HepG2 (cell line): ENCODE data around the gene IFIT1B. TPM values are rescaled to one million over a fixed set of nuclear protein-coding genes. Genes with fewer than 3 reads are reported as not detected.

Experiments used
- HNRNPL ChIP-seq: fragments of 200-400 bp; formaldehyde crosslinking; IDR thresholded peaks from 2 replicates; pipeline ENCODE4 v1.6.1; 2017; ENCODE audit warnings: mild to moderate bottlenecking, low read depth, low read length
- KIAA2018 ChIP-seq: sonication (generic); formaldehyde crosslinking; IDR thresholded peaks from 2 replicates; pipeline ENCODE4 v1.5.0; 2020; ENCODE audit warnings: mild to moderate bottlenecking, missing genetic modification reagents, borderline replicate concordance
- MYC ChIP-seq: sonication (generic); formaldehyde crosslinking; IDR thresholded peaks from 2 replicates; pipeline ENCODE4 v1.9.0; 2021; ENCODE audit warnings: missing genetic modification reagents, borderline replicate concordance
- SMARCC2 ChIP-seq: fragments of 450-650 bp; IDR thresholded peaks from 2 replicates; pipeline ENCODE4 v1.6.1; 2017; ENCODE audit warnings: antibody characterized with exemption, mild to moderate bottlenecking
- SRY ChIP-seq: sonication (generic); formaldehyde crosslinking; IDR thresholded peaks from 2 replicates; pipeline ENCODE4 v1.8.0; 2022; ENCODE audit warnings: mild to moderate bottlenecking, missing genetic modification reagents
- SUZ12 ChIP-seq: fragments of 150-350 bp; IDR thresholded peaks from 2 replicates; pipeline ENCODE4 v1.6.1; 2014; ENCODE audit warnings: low read depth, low read length
- ZKSCAN5 ChIP-seq: sonication (generic); formaldehyde crosslinking; IDR thresholded peaks from 2 replicates; pipeline ENCODE4 v1.5.1; 2020; ENCODE audit warnings: mild to moderate bottlenecking, missing genetic modification reagents
- ZMYM4 ChIP-seq: sonication (generic); formaldehyde crosslinking; IDR thresholded peaks from 2 replicates; pipeline ENCODE4 v1.8.1; 2023; ENCODE audit warnings: mild to moderate bottlenecking, missing genetic modification reagents
- ZNF839 ChIP-seq: sonication (generic); formaldehyde crosslinking; IDR thresholded peaks from 2 replicates; pipeline ENCODE4 v1.4.0; 2020; ENCODE audit warnings: missing genetic modification reagents, mild to moderate bottlenecking, borderline replicate concordance
- ZSCAN12 ChIP-seq: sonication (generic); formaldehyde crosslinking; IDR thresholded peaks from 2 replicates; pipeline ENCODE4 v1.9.0; 2021; ENCODE audit warnings: mild to moderate bottlenecking, missing genetic modification reagents
- ZUFSP ChIP-seq: sonication (generic); formaldehyde crosslinking; IDR thresholded peaks from 2 replicates; pipeline ENCODE4 v1.9.0; 2021; ENCODE audit warnings: missing genetic modification reagents, mild to moderate bottlenecking, borderline replicate concordance
- polyA plus RNA-seq, 8 experiments: library from polyadenylated mRNA; depleted of rRNA in 3 of 8; stranded (reverse) in 7 of 8; unstranded in 1 of 8; fragments of >200 nt; fragmentation: Illumina TruSeq in 4 of 8; extraction: Trizol in 4 of 8; gene quantifications; 2 replicates each; pipeline versions ENCODE4 v1.2.1 to v1.2.3, GENCODE V29; 2011 to 2016; ENCODE audit warnings: low read depth in 4 of 8, missing spikeins in 1 of 8, mixed read lengths in 1 of 8; ENCODE audit not compliant: insufficient read depth in 1 of 8
- total RNA-seq, 5 experiments: library from RNA; depleted of rRNA; stranded (reverse); fragments of >200 nt; fragmentation: Illumina TruSeq; extraction: Trizol; gene quantifications; 2 replicates each; pipeline ENCODE4 v1.2.3, GENCODE V29; 2016; ENCODE audit warnings: low read depth in 1 of 5
- TF ChIP-seq, protein P1 (sequence below): sonication (generic); formaldehyde crosslinking; IDR thresholded peaks from 2 replicates; pipeline ENCODE4 v1.4.0; 2020; ENCODE audit warnings: missing genetic modification reagents, mild to moderate bottlenecking, borderline replicate concordance
- TF ChIP-seq, protein P2 (sequence below): sonication (generic); formaldehyde crosslinking; IDR thresholded peaks from 2 replicates; pipeline ENCODE4 v1.5.1; 2020; ENCODE audit warnings: mild to moderate bottlenecking, moderate library complexity, missing genetic modification reagents

IFIT1B gene
- total and polyA plus RNA-seq, 2 of the 13 experiments (the other 11 are each of a cell fraction or from before 2014, with no cell fraction given), result not detected

GRCh38 chr10:89332123-89332633 lies 45.7 kb upstream of the IFIT1B start (continued):
- TF ChIP-seq SMARCC2 (no peak), HNRNPL (no peak), ZUFSP (no peak), ZSCAN12 (no peak), SRY (CRISPR knock-in tag) (no peak), ZMYM4 (peak; percentile 60), MYC (CRISPR knock-in tag) (no peak), SUZ12 (no peak), KIAA2018 (CRISPR knock-in tag) (no peak), ZNF839 (CRISPR knock-in tag) (no peak), ZKSCAN5 (CRISPR knock-in tag) (no peak)
- TF ChIP-seq, protein P1, sequence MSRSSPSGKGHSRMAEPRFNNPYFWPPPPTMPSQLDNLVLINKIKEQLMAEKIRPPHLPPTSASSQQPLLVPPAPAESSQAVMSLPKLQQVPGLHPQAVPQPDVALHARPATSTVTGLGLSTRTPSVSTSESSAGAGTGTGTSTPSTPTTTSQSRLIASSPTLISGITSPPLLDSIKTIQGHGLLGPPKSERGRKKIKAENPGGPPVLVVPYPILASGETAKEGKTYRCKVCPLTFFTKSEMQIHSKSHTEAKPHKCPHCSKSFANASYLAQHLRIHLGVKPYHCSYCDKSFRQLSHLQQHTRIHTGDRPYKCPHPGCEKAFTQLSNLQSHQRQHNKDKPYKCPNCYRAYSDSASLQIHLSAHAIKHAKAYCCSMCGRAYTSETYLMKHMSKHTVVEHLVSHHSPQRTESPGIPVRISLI, result peak; percentile 94
- TF ChIP-seq, protein P2, sequence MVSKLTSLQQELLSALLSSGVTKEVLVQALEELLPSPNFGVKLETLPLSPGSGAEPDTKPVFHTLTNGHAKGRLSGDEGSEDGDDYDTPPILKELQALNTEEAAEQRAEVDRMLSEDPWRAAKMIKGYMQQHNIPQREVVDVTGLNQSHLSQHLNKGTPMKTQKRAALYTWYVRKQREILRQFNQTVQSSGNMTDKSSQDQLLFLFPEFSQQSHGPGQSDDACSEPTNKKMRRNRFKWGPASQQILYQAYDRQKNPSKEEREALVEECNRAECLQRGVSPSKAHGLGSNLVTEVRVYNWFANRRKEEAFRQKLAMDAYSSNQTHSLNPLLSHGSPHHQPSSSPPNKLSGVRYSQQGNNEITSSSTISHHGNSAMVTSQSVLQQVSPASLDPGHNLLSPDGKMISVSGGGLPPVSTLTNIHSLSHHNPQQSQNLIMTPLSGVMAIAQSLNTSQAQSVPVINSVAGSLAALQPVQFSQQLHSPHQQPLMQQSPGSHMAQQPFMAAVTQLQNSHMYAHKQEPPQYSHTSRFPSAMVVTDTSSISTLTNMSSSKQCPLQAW (CRISPR knock-in tag), result no peak
